ENCODE results near the gene NAB1.

DNA sequence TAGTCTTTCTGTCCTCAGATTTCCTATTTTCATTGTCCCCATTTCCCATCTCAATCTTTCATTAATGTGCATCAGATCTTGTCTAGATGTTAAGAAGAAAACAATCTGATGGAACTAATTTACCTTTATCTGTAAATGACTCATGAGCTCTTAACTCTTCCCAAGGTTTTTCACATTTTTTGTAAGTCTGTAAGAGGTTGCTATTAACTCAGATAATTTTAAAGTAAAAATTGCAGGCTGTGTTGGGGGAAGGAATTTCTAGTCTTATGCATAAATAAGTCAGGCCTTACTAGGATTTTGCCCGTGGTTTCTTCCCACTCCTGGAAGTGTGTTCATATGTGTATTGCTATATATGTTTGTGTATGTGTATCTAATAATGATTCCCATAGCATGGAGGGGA is 4.3 kb downstream of the NAB1 start:
- TF ChIP-seq EZH2 (IDR thresholded peaks at IDR 0.05; ENCODE audit: low read depth) = no peak
- TF ChIP-seq, protein P1, sequence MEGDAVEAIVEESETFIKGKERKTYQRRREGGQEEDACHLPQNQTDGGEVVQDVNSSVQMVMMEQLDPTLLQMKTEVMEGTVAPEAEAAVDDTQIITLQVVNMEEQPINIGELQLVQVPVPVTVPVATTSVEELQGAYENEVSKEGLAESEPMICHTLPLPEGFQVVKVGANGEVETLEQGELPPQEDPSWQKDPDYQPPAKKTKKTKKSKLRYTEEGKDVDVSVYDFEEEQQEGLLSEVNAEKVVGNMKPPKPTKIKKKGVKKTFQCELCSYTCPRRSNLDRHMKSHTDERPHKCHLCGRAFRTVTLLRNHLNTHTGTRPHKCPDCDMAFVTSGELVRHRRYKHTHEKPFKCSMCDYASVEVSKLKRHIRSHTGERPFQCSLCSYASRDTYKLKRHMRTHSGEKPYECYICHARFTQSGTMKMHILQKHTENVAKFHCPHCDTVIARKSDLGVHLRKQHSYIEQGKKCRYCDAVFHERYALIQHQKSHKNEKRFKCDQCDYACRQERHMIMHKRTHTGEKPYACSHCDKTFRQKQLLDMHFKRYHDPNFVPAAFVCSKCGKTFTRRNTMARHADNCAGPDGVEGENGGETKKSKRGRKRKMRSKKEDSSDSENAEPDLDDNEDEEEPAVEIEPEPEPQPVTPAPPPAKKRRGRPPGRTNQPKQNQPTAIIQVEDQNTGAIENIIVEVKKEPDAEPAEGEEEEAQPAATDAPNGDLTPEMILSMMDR (conservative IDR thresholded peaks at IDR 0.05) = no peak

Data from PC-9 (cell line).